ENCODE measurements around the gene CCNYL1.

GRCh38 chr2:207706936-207707860 lies 4.2 kb upstream of the CCNYL1 start:
- no peak for TF ChIP-seq POLR2A (IDR thresholded peaks at IDR 0.05)
- no peak for TF ChIP-seq CTCF (IDR thresholded peaks at IDR 0.05)
- no peak for TF ChIP-seq EP300 (IDR thresholded peaks at IDR 0.05)

All from tibial nerve (tissue), 4 donors.